ENCODE results near the gene SELENOO. TPM values are rescaled to one million over a fixed set of nuclear protein-coding genes. Genes with fewer than 3 reads are reported as not detected.

Gene SELENOO
- total RNA-seq, 2 experiments from 2014 or later, result 26.0 to 26.1 TPM

GRCh38 chr22:50197856-50198623 is 2.8 kb upstream of the SELENOO start:
- H3K4me1 Mint-ChIP-seq (ENCODE audit: low read depth), result peaks cover 10% of the 10 kb centered on the region
- POLR2A ChIA-PET, result no interaction called here
- H3K27ac Mint-ChIP-seq, result peak overlapping the region; percentile 14
- Histone ChIP-seq H3K36me3 (ENCODE audit: insufficient read depth, low read length) (peaks cover 49% of the 10 kb centered on the region), H3K27me3 (ENCODE audit: control insufficient read depth in 1 of 2, insufficient read depth in 2 of 2, low read length in 2 of 2) (no peaks in the 10 kb centered on the region), H3K4me3 (ENCODE audit: low read length) (no peak overlapping the region), H3K9me3 (ENCODE audit: control insufficient read depth in 1 of 2, insufficient read depth in 1 of 2, low read length in 2 of 2) (no peaks in the 10 kb centered on the region), H3K4me1 (ENCODE audit: insufficient read depth, low read length) (peaks cover 45% of the 10 kb centered on the region), H3K27ac (ENCODE audit: low read depth in 1 of 2, low read length in 2 of 2) (no peak overlapping the region)
- no peak for TF ChIP-seq CTCF (IDR thresholded peaks at IDR 0.05)
- H3K27me3 Mint-ChIP-seq, result no peaks in the 10 kb centered on the region
- H3K4me3 Mint-ChIP-seq, result peak overlapping the region; percentile 65
- ATAC-seq (ENCODE audit: poor library complexity) (no peak), DNase-seq (peak in 1 of 14 experiments; percentile 38)
- intact Hi-C loops (cut with DNase I, micrococcal nuclease), result loop anchor here in 1 of 2 experiments (10.0 kb wide), 1 partner anchor 263 kb away; no protein-coding TSS in a partner anchor
- CTCF ChIA-PET, result no interaction called here
- H3K36me3 Mint-ChIP-seq (ENCODE audit: low read depth), result peaks cover 34% of the 10 kb centered on the region
- H3K9me3 Mint-ChIP-seq, result no peaks in the 10 kb centered on the region

- peaks cover 40% of the 10 kb centered on the region for H3K36me3 Mint-ChIP-seq (ENCODE audit: low read depth)
- H3K4me3 Mint-ChIP-seq, result no peak overlapping the region
- intact Hi-C loops (cut with DNase I, micrococcal nuclease), result loop anchor here in 1 of 2 experiments (10.0 kb wide), 1 partner anchor 264 kb away; no protein-coding TSS in a partner anchor
- TF ChIP-seq CTCF (IDR thresholded peaks at IDR 0.05), result no peak
- H3K27me3 ChIP-seq (ENCODE audit: control insufficient read depth in 1 of 2, insufficient read depth in 2 of 2, low read length in 2 of 2), result no peaks in the 10 kb centered on the region
- ChIA-PET POLR2A (no interaction called here), CTCF (no interaction called here)
- no peaks in the 10 kb centered on the region for H3K9me3 ChIP-seq (ENCODE audit: control insufficient read depth in 1 of 2, insufficient read depth in 1 of 2, low read length in 2 of 2)
- H3K9me3 Mint-ChIP-seq, result no peaks in the 10 kb centered on the region
- H3K36me3 ChIP-seq (ENCODE audit: insufficient read depth, low read length), result peaks cover 46% of the 10 kb centered on the region
- DNase-seq (peak in 1 of 14 experiments; percentile 31), ATAC-seq (ENCODE audit: poor library complexity) (no peak)
- peak overlapping the region in 1 of 2 donors; percentile 17 for H3K27ac ChIP-seq (ENCODE audit: low read depth in 1 of 2, low read length in 2 of 2)
- peaks cover 13% of the 10 kb centered on the region for H3K4me1 Mint-ChIP-seq (ENCODE audit: low read depth)
- no peaks in the 10 kb centered on the region for H3K27me3 Mint-ChIP-seq
- no peak overlapping the region for H3K4me3 ChIP-seq (ENCODE audit: low read length)
- H3K4me1 ChIP-seq (ENCODE audit: insufficient read depth, low read length), result peaks cover 39% of the 10 kb centered on the region
- no peak overlapping the region for H3K27ac Mint-ChIP-seq
Measured at GRCh38 chr22:50198624-50199017, 2.2 kb upstream of the SELENOO start.

DNA sequence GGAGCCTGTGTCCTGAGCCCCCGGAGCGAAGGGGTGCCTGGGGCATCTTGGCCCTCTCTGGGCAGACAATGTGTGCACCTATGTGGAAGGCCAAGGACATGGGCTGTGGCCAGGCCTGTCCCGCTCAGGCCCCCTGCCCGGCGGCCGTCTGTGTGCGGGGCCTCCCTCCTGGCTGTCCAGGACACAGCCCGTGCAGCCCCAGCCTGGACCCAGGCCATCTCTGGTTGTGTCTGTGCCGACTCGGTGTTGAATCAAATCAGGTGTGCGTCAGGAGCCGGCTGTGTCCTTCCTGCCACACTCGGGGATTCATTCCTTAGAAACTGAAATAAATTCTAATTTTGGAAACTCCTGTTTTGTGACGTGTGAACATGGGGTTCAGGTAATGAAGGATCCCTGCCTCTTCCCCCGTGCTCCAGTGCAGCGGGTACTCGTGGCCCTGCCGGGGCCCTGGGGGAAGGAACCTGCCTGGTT is 1.5 kb upstream of the SELENOO start:
- Histone ChIP-seq H3K27me3 (ENCODE audit: control insufficient read depth in 1 of 2, insufficient read depth in 2 of 2, low read length in 2 of 2) (no peaks in the 10 kb centered on the region), H3K36me3 (ENCODE audit: insufficient read depth, low read length) (peaks cover 39% of the 10 kb centered on the region), H3K27ac (ENCODE audit: low read depth in 1 of 2, low read length in 2 of 2) (peak overlapping the region in 1 of 2 donors; percentile 40), H3K4me3 (ENCODE audit: low read length) (no peak overlapping the region), H3K9me3 (ENCODE audit: control insufficient read depth in 1 of 2, insufficient read depth in 1 of 2, low read length in 2 of 2) (no peaks in the 10 kb centered on the region), H3K4me1 (ENCODE audit: insufficient read depth, low read length) (peaks cover 33% of the 10 kb centered on the region)
- no peaks in the 10 kb centered on the region for H3K27me3 Mint-ChIP-seq
- CTCF ChIA-PET, result no interaction called here
- peaks cover 44% of the 10 kb centered on the region for H3K36me3 Mint-ChIP-seq (ENCODE audit: low read depth)
- DNase-seq (peak in 1 of 14 experiments; percentile 28), ATAC-seq (ENCODE audit: poor library complexity) (no peak)
- no peaks in the 10 kb centered on the region for H3K9me3 Mint-ChIP-seq
- peak overlapping the region; percentile 84 for H3K4me3 Mint-ChIP-seq
- H3K4me1 Mint-ChIP-seq (ENCODE audit: low read depth), result peaks cover 17% of the 10 kb centered on the region
- TF ChIP-seq CTCF (IDR thresholded peaks at IDR 0.05), result no peak
- intact Hi-C loops (cut with DNase I, micrococcal nuclease), result loop anchor here in 1 of 2 experiments (10.0 kb wide), 1 partner anchor 264 kb away; no protein-coding TSS in a partner anchor
- peak overlapping the region; percentile 85 for H3K27ac Mint-ChIP-seq
- POLR2A ChIA-PET, result interaction anchor here (1.5 kb wide), 1 partner anchor 8 kb away, joined by 14 read pairs; no protein-coding TSS in a partner anchor
